A673 (cell line): ENCODE measurements around the gene PTPN11. TPM values are rescaled to one million over a fixed set of nuclear protein-coding genes. Genes with fewer than 3 reads are reported as not detected.
A peak's percentile ranks its signal among the peaks of the same experiment; 100 is the strongest.

Source experiments
- BruUV-seq: library from RNA; stranded (reverse); fragments of 400-500 nt; replicated peaks from 2 replicates; lab custom pipeline; 2021; lab: Mats Ljungman, UMichigan
- CTCF ChIA-PET: fragments of 300-600 bp; sonication (Branson Sonifier 250); formaldehyde crosslinking; loops from one replicate; lab custom pipeline; 2022; ENCODE audit warnings: antibody characterized with exemption; lab: Charles Lee
- POLR2A ChIA-PET: fragments of 300-600 bp; sonication (Branson Sonifier 250); formaldehyde crosslinking; loops from one replicate; lab custom pipeline; 2022; ENCODE audit warnings: antibody characterized with exemption; ENCODE audit not compliant: low non-redundant PET; lab: Charles Lee
- DNase-seq: peaks from one replicate; pipeline ENCODE4 v3.0.0-alpha.2; 2015; ENCODE audit warnings: low spot score
- H3K27ac ChIP-seq: fragments of 200-600 bp; sonication (generic); 2 replicates; pipeline ENCODE4 v1.5.1; 2016; ENCODE audit warnings: mixed run types, low read depth, mild to moderate bottlenecking, mixed read lengths, antibody characterized with exemption, low read length; ENCODE audit not compliant: poor library complexity, severe bottlenecking
- H3K27me3 ChIP-seq: fragments of 200-600 bp; sonication (generic); replicated peaks from 2 replicates; pipeline ENCODE4 v1.6.1; 2017; ENCODE audit warnings: mixed run types, low read depth, mild to moderate bottlenecking, mixed read lengths, antibody characterized with exemption, low read length; ENCODE audit not compliant: insufficient read depth, poor library complexity
- H3K36me3 ChIP-seq: fragments of 200-600 bp; sonication (generic); 2 replicates; pipeline ENCODE4 v1.6.1; 2016; ENCODE audit warnings: mixed run types, mild to moderate bottlenecking, mixed read lengths, antibody characterized with exemption, low read length; ENCODE audit not compliant: insufficient read depth, poor library complexity, severe bottlenecking
- H3K4me1 ChIP-seq: fragments of 200-600 bp; sonication (generic); 2 replicates; pipeline ENCODE4 v1.6.1; 2017; ENCODE audit warnings: mixed run types, mild to moderate bottlenecking, mixed read lengths, antibody characterized with exemption, low read length; ENCODE audit not compliant: insufficient read depth, poor library complexity, severe bottlenecking
- H3K4me3 ChIP-seq: fragments of 200-600 bp; sonication (generic); 2 replicates; pipeline ENCODE4 v1.5.1; 2016; ENCODE audit warnings: low read depth, mixed run types, mild to moderate bottlenecking, mixed read lengths, low read length; ENCODE audit not compliant: poor library complexity, severe bottlenecking
- H3K9me3 ChIP-seq: fragments of 200-600 bp; sonication (generic); 2 replicates; pipeline ENCODE4 v1.6.1; 2016; ENCODE audit warnings: mixed run types, low read depth, mild to moderate bottlenecking, mixed read lengths, antibody characterized with exemption, low read length; ENCODE audit not compliant: poor library complexity, severe bottlenecking
- CTCF ChIP-seq: fragments of 300-800, 200-600 bp; sonication (generic); conservative IDR thresholded peaks from 2 replicates; pipeline ENCODE4 v1.5.1; 2017; ENCODE audit warnings: low read depth, mild to moderate bottlenecking, antibody characterized with exemption, low read length, moderate library complexity, mixed read lengths
- EZH2 ChIP-seq: fragments of 200-600 bp; sonication (generic); IDR thresholded peaks from 2 replicates; pipeline ENCODE4 v1.6.1; 2017; ENCODE audit warnings: borderline replicate concordance, low read depth, mild to moderate bottlenecking, mixed read lengths, antibody characterized with exemption, low read length; ENCODE audit not compliant: poor library complexity, severe bottlenecking
- intact Hi-C: fragments of 100-400 bp; cut with micrococcal nuclease; formaldehyde crosslinking; loops from one replicate; pipeline ENCODE4 v1.10.0; 2022; ENCODE audit not compliant: unreplicated experiment
- total RNA-seq: library from RNA; stranded (reverse); gene quantifications from 2 replicates; pipeline ENCODE4 v1.2.3, GENCODE V29; 2021

Gene PTPN11
- total RNA-seq, 1 experiment from 2014 or later = 158 TPM

- intact Hi-C loops = no loop called here
- peak overlapping the region; percentile 83 for H3K4me3 ChIP-seq
- H3K9me3 ChIP-seq = no peaks in the 10 kb centered on the region
- peaks cover 52% of the 10 kb centered on the region for H3K36me3 ChIP-seq
- ChIA-PET POLR2A (no interaction called here), CTCF (no interaction called here)
- no peak for DNase-seq
- peak overlapping the region; percentile 95 for H3K27ac ChIP-seq
- BruUV-seq = no TSS peak
- H3K4me1 ChIP-seq = peaks cover 12% of the 10 kb centered on the region
- H3K27me3 ChIP-seq = no peaks in the 10 kb centered on the region
- TF ChIP-seq EZH2 (no peak), CTCF (no peak)
Observed at GRCh38 chr12:112408621-112409020, 10.1 kb upstream of the PTPN11 start.

GRCh38 chr12:112409064-112409905 is 9.5 kb upstream of the PTPN11 start, which contains the start of gene RPL6:
Gene RPL6, minus strand, starts transcription at chr12:112409605. Its CDS starts 949 bp downstream, at chr12:112408656.
- intact Hi-C loops = no loop called here
- TSS peak; percentile 58 for BruUV-seq

GRCh38 chr12:112409906-112410244 is 8.9 kb upstream of the PTPN11 start:
- ChIA-PET CTCF (interaction anchor here (0.6 kb wide), 1 partner anchor 114 kb away, joined by 4 read pairs; no protein-coding TSS in a partner anchor), POLR2A (no interaction called here)
- H3K4me3 ChIP-seq = no peak overlapping the region
- H3K27me3 ChIP-seq = no peaks in the 10 kb centered on the region
- no peak for DNase-seq
- no peaks in the 10 kb centered on the region for H3K9me3 ChIP-seq
- TF ChIP-seq CTCF (no peak), EZH2 (no peak)
- peaks cover 12% of the 10 kb centered on the region for H3K4me1 ChIP-seq
- H3K36me3 ChIP-seq = peaks cover 42% of the 10 kb centered on the region
- no TSS peak for BruUV-seq
- no peak overlapping the region for H3K27ac ChIP-seq
- intact Hi-C loops = loop anchor here (10.0 kb wide), 1 partner anchor 585 kb away; no protein-coding TSS in a partner anchor

More at GRCh38 chr12:112409064-112409905, 9.5 kb upstream of the PTPN11 start, which contains the start of gene RPL6:
- peaks cover 48% of the 10 kb centered on the region for H3K36me3 ChIP-seq
- no peaks in the 10 kb centered on the region for H3K27me3 ChIP-seq
- H3K4me1 ChIP-seq = peaks cover 12% of the 10 kb centered on the region
- H3K9me3 ChIP-seq = no peaks in the 10 kb centered on the region
- H3K4me3 ChIP-seq = peak within 1 kb of the TSS; percentile 83
- TF ChIP-seq CTCF = no peak
- no peak for TF ChIP-seq EZH2
- POLR2A ChIA-PET = no interaction called here
- CTCF ChIA-PET = no interaction called here
- peak; percentile 98 for DNase-seq
- peak within 1 kb of the TSS; percentile 95 for H3K27ac ChIP-seq
